Measurements from ENCODE around the gene NXNL2.

The NXNL2 gene

DNA sequence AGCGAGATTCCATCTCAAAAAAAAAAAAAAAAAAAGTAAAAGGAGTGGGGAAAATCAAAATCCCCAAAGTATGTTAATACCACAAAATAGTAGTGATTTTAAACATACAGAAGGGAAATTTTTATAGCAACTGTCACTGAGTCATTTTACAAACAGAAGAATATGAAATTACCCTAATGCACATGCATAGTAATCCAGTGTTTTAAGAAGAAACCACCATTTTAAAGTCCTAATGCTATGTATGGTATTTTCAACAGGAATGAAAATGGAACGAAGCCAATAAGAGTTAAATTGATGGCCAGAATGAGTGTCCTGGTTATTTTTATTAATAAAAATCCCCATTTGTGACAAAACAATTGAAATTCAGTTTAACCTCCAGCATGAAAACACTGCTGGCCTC lies 26.7 kb upstream of the NXNL2 start:
- H3K36me3 ChIP-seq (replicated peaks; ENCODE audit: insufficient read depth, low read length): no peaks in the 10 kb centered on the region
- no peaks in the 10 kb centered on the region for H3K9me3 ChIP-seq (replicated peaks; ENCODE audit: insufficient read depth, low read length)
- H3K9me2 ChIP-seq (replicated peaks; ENCODE audit: insufficient read depth, low read length): no peaks in the 10 kb centered on the region
- no peaks in the 10 kb centered on the region for H3K79me2 ChIP-seq (ENCODE audit: low read length)
- H3F3A ChIP-seq (ENCODE audit: insufficient read depth, low read length): no peaks in the 10 kb centered on the region
- no peaks in the 10 kb centered on the region for H3K4me1 ChIP-seq (ENCODE audit: low read length)
- TF ChIP-seq EZH2 (optimal IDR thresholded peaks at IDR 0.05; ENCODE audit: low read depth, low read length) (no peak), EZH2phosphoT487 (IDR thresholded peaks at IDR 0.05; ENCODE audit: low read length) (no peak)
- TF ChIP-seq, protein P1, sequence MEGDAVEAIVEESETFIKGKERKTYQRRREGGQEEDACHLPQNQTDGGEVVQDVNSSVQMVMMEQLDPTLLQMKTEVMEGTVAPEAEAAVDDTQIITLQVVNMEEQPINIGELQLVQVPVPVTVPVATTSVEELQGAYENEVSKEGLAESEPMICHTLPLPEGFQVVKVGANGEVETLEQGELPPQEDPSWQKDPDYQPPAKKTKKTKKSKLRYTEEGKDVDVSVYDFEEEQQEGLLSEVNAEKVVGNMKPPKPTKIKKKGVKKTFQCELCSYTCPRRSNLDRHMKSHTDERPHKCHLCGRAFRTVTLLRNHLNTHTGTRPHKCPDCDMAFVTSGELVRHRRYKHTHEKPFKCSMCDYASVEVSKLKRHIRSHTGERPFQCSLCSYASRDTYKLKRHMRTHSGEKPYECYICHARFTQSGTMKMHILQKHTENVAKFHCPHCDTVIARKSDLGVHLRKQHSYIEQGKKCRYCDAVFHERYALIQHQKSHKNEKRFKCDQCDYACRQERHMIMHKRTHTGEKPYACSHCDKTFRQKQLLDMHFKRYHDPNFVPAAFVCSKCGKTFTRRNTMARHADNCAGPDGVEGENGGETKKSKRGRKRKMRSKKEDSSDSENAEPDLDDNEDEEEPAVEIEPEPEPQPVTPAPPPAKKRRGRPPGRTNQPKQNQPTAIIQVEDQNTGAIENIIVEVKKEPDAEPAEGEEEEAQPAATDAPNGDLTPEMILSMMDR (IDR thresholded peaks at IDR 0.05; ENCODE audit: low read length): no peak
- no peak overlapping the region for H3K27ac ChIP-seq (ENCODE audit: low read length)
- H3K27me3 ChIP-seq (replicated peaks; ENCODE audit: insufficient read depth, low read length): no peaks in the 10 kb centered on the region
- H3K4me3 ChIP-seq (ENCODE audit: low read length): no peak overlapping the region
- no peaks in the 10 kb centered on the region for H4K20me1 ChIP-seq (ENCODE audit: insufficient read depth, low read length)
- H2AFZ ChIP-seq (ENCODE audit: low read length): no peak overlapping the region
- H3K9ac ChIP-seq (ENCODE audit: low read length): no peak overlapping the region
- no peak for DNase-seq
- H3K4me2 ChIP-seq (ENCODE audit: low read depth, low read length): no peak overlapping the region

DNA sequence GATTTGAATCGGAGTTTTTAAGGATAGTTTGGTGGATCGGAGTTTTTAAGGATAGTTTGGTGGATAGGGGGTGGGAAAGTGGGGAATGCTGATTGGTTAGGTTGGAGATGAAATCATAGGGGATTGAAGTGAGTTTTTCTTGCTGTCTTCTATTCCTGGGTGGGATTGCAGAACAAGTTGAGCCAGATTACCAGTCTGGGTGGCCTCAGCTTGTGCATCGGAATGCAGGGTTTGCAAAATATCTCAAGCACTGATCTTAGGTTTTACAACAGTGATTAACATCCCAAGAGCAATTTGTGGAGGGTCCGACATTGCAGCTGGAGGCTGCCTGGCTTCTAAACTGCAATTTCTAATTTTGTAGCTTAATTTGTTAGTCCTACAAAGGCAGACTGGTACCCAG lies 23.1 kb upstream of the NXNL2 start:
- Histone ChIP-seq H3K4me3 (ENCODE audit: low read length) (no peak overlapping the region), H3K27me3 (replicated peaks; ENCODE audit: insufficient read depth, low read length) (no peaks in the 10 kb centered on the region), H3K9me2 (replicated peaks; ENCODE audit: insufficient read depth, low read length) (no peaks in the 10 kb centered on the region), H3K79me2 (ENCODE audit: low read length) (no peaks in the 10 kb centered on the region), H3F3A (ENCODE audit: insufficient read depth, low read length) (no peaks in the 10 kb centered on the region), H3K9me3 (replicated peaks; ENCODE audit: insufficient read depth, low read length) (no peaks in the 10 kb centered on the region), H3K36me3 (replicated peaks; ENCODE audit: insufficient read depth, low read length) (no peaks in the 10 kb centered on the region), H4K20me1 (ENCODE audit: insufficient read depth, low read length) (no peaks in the 10 kb centered on the region), H3K4me2 (ENCODE audit: low read depth, low read length) (no peak overlapping the region), H2AFZ (ENCODE audit: low read length) (no peak overlapping the region), H3K4me1 (ENCODE audit: low read length) (no peaks in the 10 kb centered on the region), H3K9ac (ENCODE audit: low read length) (no peak overlapping the region), H3K27ac (ENCODE audit: low read length) (no peak overlapping the region)
- TF ChIP-seq EZH2phosphoT487 (IDR thresholded peaks at IDR 0.05; ENCODE audit: low read length): no peak
- no peak for TF ChIP-seq EZH2 (optimal IDR thresholded peaks at IDR 0.05; ENCODE audit: low read depth, low read length)
- TF ChIP-seq, protein P1 (IDR thresholded peaks at IDR 0.05; ENCODE audit: low read length): no peak
- DNase-seq: no peak

DNA sequence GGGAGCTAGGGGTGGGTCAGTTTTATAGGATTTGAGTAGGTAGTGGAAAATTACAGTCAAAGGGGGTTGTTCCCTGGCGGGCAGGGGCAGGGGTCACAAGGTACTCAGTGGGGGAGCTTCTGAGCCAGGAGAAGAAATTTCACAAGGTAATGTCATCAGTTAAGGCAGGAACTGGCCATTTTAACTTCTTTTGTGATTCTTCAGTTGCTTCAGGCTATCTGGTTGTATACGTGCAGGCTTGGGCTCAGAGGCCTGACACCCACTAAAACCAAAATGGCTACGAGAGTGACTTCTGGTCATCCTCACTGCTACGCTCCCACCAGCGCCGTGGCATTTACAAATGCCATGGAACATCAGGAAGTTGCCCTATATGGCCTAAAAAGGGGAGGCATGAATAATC lies 20.7 kb upstream of the NXNL2 start:
- Histone ChIP-seq H3F3A (ENCODE audit: insufficient read depth, low read length) (no peaks in the 10 kb centered on the region), H3K36me3 (replicated peaks; ENCODE audit: insufficient read depth, low read length) (no peaks in the 10 kb centered on the region), H2AFZ (ENCODE audit: low read length) (no peak overlapping the region), H3K27ac (ENCODE audit: low read length) (no peak overlapping the region), H4K20me1 (ENCODE audit: insufficient read depth, low read length) (no peaks in the 10 kb centered on the region), H3K9me2 (replicated peaks; ENCODE audit: insufficient read depth, low read length) (no peaks in the 10 kb centered on the region), H3K4me1 (ENCODE audit: low read length) (no peaks in the 10 kb centered on the region), H3K27me3 (replicated peaks; ENCODE audit: insufficient read depth, low read length) (no peaks in the 10 kb centered on the region), H3K4me3 (ENCODE audit: low read length) (no peak overlapping the region), H3K4me2 (ENCODE audit: low read depth, low read length) (no peak overlapping the region), H3K9ac (ENCODE audit: low read length) (no peak overlapping the region), H3K79me2 (ENCODE audit: low read length) (no peaks in the 10 kb centered on the region), H3K9me3 (replicated peaks; ENCODE audit: insufficient read depth, low read length) (no peaks in the 10 kb centered on the region)
- TF ChIP-seq, protein P1 (IDR thresholded peaks at IDR 0.05; ENCODE audit: low read length): no peak
- TF ChIP-seq EZH2phosphoT487 (IDR thresholded peaks at IDR 0.05; ENCODE audit: low read length) (no peak), EZH2 (optimal IDR thresholded peaks at IDR 0.05; ENCODE audit: low read depth, low read length) (no peak)
- no peak for DNase-seq

Measured in MM.1S (cell line).